Choroid plexus epithelial cell (primary cell): Measurements from ENCODE around the gene SFXN5.

Experiments
- DNase-seq: peaks from one replicate; pipeline ENCODE4 v3.0.0-alpha.2; 2010; ENCODE audit warnings: low read depth
- H3K4me3 ChIP-seq: 2 replicates; pipeline ENCODE4 v1.5.1; 2011; ENCODE audit warnings: low read depth, mild to moderate bottlenecking, control low read depth, low read length, moderate library complexity
- CTCF ChIP-seq: conservative IDR thresholded peaks from 2 replicates; pipeline ENCODE4 v1.5.1; 2011; ENCODE audit warnings: low read depth, mild to moderate bottlenecking, control low read depth, inconsistent platforms, low read length, moderate library complexity

Gene SFXN5

GRCh38 chr2:72953528-72953927, 118.0 kb downstream of the SFXN5 start:
- H3K4me3 ChIP-seq = no peak overlapping the region
- no peak for DNase-seq
- TF ChIP-seq CTCF = no peak

DNA sequence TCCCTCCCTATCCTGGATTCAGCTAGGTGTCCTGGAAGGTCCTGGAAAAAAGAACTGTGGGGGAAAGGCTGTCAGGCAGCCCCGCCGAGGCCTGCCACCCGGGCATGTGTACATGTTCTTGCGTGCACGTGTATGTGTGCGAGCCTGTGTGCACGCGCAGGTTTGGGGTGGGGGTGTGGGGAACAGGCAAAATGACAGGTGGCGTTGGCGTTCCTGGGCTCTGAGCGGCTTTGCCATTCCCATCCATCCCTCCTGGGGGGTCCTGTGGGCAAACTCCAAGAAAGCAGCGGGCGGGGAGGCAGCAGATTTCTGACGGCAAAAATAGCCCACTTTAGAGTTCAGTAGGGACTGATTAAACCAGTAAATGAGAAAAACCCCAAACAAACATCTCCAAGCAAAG, 118.6 kb downstream of the SFXN5 start:
- no peak for TF ChIP-seq CTCF
- no peak overlapping the region for H3K4me3 ChIP-seq
- DNase-seq = no peak

DNA sequence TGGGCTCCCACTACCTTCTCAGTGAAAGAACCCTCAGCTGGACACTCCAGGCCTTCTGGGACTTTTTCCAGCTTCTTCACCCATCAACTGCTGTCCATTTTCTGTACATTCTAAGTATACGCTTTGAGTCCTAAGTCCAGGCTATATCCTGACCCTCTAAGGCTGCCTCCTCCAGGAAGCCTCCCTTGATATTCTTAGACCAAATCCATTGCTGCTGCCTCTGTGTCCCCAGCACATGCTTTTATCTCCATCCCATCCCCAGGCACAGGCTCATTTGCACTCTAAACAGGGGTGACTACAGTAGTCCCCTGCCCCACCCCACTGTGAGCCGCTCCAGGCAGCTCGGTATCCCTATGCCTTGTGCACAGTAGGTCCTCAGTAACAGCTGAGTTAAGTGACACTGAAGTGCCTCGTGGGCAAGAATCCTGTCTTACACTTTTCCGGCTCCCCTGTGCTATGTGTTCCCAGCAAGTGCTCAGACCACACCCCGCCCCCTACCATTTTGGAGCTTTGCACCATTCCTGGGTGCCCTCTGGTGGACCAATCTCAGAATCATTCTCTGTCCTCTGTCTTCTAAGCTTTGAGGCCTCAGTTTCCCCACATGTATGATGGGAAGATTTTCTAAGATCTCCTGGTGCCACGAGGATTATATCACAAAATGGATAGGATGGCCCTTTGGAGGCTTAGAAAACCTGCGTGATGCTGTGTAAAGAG, 119.2 kb downstream of the SFXN5 start:
- DNase-seq = no peak
- no peak overlapping the region for H3K4me3 ChIP-seq
- peak; percentile 20 for TF ChIP-seq CTCF

- H3K4me3 ChIP-seq = no peak overlapping the region
- DNase-seq = no peak
- no peak for TF ChIP-seq CTCF
Measured at GRCh38 chr2:72951303-72952095, 120.0 kb downstream of the SFXN5 start.

GRCh38 chr2:72950558-72951255, 120.8 kb downstream of the SFXN5 start:
- no peak for DNase-seq
- no peak for TF ChIP-seq CTCF
- no peak overlapping the region for H3K4me3 ChIP-seq

DNA sequence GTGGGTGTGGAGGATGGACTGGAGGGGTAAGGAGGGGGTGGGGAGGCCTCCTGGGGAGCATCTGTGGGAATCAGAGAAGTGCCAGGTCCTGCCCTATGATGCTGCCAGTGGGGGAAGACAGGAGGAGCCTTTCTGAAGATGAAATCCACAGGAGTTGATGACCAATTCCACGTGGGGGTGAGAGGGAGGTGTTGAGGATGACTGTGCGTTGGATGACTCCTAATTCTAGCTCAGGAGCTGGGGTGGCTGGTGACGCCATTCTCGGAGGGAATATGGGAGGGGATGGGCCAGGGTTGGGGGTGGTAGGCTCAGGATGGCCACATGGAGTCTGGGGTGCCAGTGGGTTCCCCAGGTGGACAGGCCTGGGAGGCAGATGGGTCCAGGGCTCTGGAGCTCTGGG, 121.9 kb downstream of the SFXN5 start:
- no peak for TF ChIP-seq CTCF
- no peak for DNase-seq
- no peak overlapping the region for H3K4me3 ChIP-seq
